Activated CD4-positive, alpha-beta T cell treated with anti-CD3 and anti-CD28 coated beads, Interleukin-2, amount 50 U/mL, for 48 hours (primary cell): ENCODE results near the gene GMFB.
"Not testable (repeated sequence)": the region's sequence is repeated elsewhere in the genome, so short reads cannot be mapped to it uniquely, and the experiment has no call there.

Source experiments
- DNase-seq, 2 experiments: peaks; one replicate each; pipeline ENCODE4 v3.0.0-alpha.2; 2020

GMFB gene

GRCh38 chr14:54490445-54491175, 1.8 kb upstream of the GMFB start:
- DNase-seq = no peak

- DNase-seq = no peak
These were observed 1.1 kb upstream of the GMFB start for GRCh38 chr14:54489731-54490444.

- no peak for DNase-seq
These were observed 521 bp upstream of the GMFB start for GRCh38 chr14:54489318-54489683.

- DNase-seq = no peak
These were observed 498 bp downstream of the GMFB start for GRCh38 chr14:54488318-54488645.

DNA sequence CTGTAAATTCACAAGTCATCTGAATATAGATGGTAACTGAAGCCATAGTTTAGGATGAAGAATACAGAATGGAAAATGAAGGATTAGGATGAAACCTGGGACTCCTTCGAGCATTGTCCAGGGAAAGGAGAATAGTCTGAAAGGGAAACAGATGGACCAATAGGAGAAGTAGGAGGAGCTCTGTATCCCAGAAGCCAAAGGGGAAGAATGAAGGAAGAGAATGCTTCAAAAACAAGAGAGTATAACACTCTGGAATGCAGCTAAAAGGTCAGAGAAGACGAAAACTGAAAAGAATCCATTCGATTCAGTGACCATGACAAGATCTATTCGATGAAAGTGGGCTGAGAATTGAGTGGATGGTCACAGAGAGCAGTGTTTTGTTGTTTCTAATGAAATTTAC, 1.0 kb downstream of the GMFB start:
- no peak for DNase-seq

DNA sequence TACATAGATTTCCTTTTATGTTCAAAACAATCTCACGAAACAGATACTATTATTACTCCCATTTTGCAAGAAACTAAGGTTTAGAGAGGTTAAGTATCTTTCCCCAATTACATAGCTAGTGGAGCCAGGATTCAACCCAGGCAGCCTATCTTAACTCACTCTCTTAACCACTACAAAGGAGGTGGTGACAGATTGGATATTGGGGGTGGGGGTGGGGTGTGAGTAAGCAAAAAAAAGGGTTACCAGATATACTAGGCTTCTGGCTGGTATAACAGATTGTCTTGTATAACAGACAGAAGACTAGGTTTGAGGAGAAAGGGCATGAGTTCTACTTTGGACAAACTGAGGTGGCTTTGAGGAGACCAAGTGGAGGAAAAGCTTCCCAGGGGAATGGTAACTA, 2.1 kb downstream of the GMFB start:
- no peak for DNase-seq

GRCh38 chr14:54483846-54484245, 4.9 kb downstream of the GMFB start:
- DNase-seq = no peak

- DNase-seq = no peak
These were observed 5.6 kb downstream of the GMFB start for GRCh38 chr14:54483073-54483745.

DNA sequence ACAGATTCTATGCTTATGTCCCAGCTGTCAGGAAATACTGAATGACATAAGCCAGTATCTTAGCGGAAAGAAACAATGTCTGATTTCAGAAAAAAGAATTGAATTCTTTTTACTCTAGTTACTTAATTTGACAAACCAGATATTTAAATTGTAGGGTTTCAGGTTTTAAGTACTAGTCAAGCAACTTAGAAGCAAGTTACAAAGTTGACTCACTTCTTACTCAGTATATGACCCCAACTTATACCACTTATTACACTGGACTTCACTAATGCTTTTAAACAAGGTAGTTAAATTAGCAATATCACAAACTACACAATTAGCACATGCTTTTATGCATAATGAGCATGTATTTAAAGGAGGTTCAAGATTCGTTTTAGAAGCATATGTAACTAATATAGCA, 7.1 kb downstream of the GMFB start:
- DNase-seq = no peak

DNA sequence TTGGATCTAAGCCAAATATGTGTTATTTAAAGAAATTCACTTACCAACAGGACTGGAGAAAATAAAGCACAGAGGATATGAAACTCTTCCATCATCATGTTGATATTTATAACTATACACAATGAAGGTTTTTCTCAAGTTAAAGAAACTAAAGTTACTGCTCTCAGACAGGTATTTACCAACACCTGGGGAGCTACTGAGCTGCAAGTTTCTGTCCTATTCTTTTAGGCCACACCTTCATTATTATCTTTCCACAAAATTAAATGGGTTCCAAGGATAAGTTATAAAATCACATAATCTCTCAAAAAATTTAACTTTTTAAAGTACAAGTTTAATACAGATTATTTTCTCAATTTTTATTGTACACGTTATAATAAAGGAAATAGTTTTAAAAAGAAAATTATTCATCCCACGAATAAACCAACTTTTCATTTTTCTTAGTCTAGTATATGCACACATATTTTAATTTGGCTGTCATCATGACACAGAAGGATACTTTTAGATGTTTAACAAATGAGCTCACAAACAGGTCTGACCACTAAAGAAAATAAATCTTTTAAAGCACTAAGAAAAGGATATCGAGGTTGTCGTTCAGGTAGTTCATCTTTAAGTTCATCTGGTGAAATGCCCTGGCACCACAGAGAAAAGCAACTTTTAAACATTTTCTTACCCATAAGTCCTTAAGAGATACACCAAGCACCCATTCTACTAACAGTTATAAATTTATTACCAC, 7.8 kb downstream of the GMFB start:
- no peak for DNase-seq

- DNase-seq = no peak
These were observed 10.1 kb downstream of the GMFB start for GRCh38 chr14:54478636-54479215.

DNA sequence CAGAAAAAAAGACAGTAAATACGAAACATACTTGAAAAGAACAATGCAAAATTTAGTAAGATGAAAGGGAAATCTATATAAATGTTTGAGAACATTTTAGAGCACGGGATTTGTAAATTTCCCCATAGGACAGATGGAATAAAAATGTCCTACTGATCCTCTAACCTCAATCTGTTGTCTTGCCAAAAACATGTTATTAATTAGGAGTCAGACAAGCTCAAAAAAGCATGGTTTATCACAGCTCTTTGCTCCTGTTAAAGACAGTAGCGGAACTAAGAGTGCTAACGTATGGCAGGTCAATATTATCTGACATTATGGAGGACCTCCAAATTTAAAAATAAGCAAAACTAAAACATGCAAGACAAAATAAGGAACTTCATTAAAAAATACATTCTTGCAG, 12.9 kb downstream of the GMFB start:
- no peak for DNase-seq

DNA sequence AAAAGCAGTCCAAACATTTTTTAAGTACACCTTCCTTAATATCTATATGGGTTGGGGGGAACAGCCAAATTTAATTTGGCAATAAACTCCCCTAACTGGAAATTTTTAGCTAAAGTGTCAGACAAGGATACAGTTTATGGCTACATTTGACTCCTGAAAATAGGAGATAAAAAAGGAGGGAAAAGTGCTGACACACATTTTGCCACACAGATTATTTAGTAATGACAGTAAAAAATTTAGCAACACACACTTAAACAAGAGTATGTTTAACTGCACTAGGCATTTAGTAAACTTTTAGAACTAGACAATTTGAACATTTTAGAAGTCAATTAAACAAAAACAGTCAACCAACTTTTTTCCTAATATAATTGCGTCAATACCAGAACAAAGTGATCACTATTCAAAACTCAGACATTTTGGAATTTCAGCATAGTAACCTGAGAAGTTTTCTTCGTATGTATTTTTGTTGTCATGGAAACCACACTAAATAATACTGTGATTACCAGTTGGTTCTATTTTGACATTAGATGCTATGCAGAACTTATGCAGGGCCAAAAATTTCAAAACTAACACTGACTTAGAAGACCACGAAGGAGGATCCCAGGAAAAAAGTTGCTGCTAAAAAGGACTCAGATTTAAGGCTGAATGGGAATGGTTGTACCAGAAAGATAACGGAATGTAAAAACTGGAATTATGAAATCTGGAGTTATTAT, 13.4 kb downstream of the GMFB start:
- DNase-seq = no peak

DNA sequence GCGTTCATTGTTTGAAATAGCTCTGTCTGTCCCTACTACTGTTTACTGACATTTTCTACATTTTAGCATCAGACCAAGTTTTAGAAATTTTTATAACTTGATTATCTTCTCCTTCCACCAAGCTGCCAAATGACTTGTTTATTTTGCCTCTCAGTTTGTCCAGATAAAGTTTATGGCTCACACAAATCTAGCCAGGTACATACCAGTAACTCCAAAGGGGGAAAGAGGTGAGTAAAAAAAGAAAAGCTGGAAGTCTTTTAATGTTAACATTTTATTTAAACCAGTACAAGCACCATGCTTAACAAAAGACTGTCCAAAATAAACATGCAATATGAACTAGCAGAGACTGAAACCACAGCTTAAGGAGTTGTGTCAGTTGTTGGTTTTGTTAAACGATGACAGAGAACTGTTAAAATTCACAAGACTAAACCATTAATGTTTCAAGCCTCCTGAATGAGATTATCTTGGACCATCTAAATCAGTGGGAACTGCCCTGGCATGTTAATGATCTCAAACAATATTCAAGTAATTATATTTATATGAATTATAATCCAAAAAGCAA, 14.5 kb downstream of the GMFB start:
- no peak for DNase-seq

- no peak for DNase-seq
These were observed 16.5 kb downstream of the GMFB start for GRCh38 chr14:54472315-54472714.

DNA sequence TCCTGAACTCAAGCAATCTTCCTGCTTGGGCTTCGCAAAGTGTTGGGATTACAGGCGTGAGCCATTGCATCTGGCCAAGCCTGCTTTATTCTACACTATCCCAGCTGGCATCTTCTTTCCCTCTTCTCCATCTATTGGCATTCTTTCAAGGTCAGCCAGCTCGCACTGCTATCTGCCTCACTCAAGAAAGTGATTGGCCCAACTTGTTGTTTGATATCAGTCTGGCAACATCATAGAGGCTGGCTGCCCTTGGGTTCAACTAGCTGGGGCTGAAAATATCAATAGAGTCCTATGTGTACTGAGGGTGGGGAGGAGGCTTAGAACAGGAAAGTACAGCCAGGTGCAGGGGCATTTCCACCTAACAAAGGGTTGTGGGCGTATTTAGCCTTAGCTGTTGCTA, 17.1 kb downstream of the GMFB start:
- DNase-seq = no peak

DNA sequence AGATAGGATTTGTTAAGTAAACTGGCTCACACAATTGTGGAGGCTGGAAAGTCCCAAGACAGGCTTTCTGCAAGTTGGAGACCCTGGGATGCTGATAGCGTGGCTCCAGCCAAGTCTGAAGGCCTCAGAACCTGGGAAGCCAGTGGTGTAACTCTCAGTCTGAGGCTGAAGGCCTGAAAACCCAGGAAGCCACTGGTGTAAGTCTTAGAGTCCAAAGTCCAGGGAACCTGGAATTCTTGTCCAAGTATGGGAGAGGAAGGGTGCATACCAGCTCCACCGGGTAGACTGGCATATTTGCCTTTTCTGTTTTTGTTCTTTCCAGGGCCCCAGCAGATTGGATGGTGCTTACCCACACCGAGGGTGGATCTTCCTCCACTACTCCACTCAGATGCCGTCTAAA, 18.1 kb downstream of the GMFB start:
- DNase-seq = no peak

- no peak for DNase-seq
These were observed 21.5 kb downstream of the GMFB start for GRCh38 chr14:54467280-54467679.

GRCh38 chr14:54465654-54466053, 23.1 kb downstream of the GMFB start:
- no peak for DNase-seq

- DNase-seq = no peak
These were observed 26.7 kb downstream of the GMFB start for GRCh38 chr14:54462048-54462447.

DNA sequence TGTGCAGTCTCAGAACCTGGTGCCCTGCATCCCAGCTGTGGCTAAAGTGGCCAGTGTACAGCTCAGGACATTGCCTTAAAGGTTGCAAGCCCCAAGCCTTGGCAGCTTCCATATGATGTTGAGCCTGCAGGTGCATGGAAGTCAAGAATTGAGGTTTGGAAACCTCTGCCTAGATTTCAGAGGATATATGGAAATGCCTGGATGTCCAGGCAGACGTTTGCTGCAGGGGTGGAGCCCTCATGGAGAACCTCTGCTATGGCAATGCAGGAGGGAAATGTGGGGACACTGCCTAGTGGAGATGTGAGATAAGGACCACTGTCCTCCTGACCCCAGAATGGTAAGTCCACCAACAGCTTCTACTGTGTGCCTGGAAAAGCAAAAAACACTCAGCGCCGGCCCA, 29.7 kb downstream of the GMFB start:
- DNase-seq = no peak

DNA sequence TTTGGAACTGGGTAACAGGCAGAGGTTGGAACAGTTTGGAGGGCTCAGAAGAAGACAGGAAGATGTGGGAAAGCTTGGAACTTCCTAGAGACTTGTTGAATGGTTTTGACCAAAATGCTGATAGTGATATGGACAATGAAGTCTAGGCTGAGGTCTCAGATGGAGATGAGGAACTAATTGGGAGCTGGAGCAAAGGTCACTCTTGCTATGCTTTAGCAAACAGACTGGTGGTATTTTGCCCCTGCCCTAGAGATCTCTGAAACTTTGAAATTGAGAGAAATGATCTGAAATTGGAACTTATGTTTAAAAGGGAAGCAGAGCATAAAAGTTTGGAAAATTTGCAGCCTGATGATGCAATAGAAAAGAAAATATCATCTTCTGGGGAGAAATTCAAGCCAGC, 30.2 kb downstream of the GMFB start:
- DNase-seq = not testable (repeated sequence)
